Memory B cell (primary cell): Measurements from ENCODE around the gene CD40LG.

Source experiments
- ATAC-seq: fragments of 150-1000 bp; cut with Tn5 transposase; 2 replicates; pipeline ENCODE4 v1.10.0; 2021; ENCODE audit warnings: low read depth, mild to moderate bottlenecking, moderate library complexity
- DNase-seq, 2 donors: peaks; one replicate each; pipeline ENCODE4 v3.0.0; 2022; ENCODE audit warnings: low spot score in 2 of 2
- H3K27ac Mint-ChIP-seq: one replicate; pipeline ENCODE4 v1.8.0; 2022; ENCODE audit warnings: mild to moderate bottlenecking, moderate library complexity, mixed read lengths
- H3K27me3 Mint-ChIP-seq: one replicate; pipeline ENCODE4 v1.8.0; 2022; ENCODE audit warnings: mixed read lengths
- H3K36me3 Mint-ChIP-seq: one replicate; pipeline ENCODE4 v1.8.0; 2022; ENCODE audit warnings: mild to moderate bottlenecking, mixed read lengths
- H3K4me1 Mint-ChIP-seq: one replicate; pipeline ENCODE4 v1.8.0; 2022; ENCODE audit warnings: mixed read lengths
- H3K4me3 Mint-ChIP-seq: one replicate; pipeline ENCODE4 v1.8.0; 2022; ENCODE audit warnings: mild to moderate bottlenecking, moderate library complexity, mixed read lengths
- H3K9me3 Mint-ChIP-seq: one replicate; pipeline ENCODE4 v1.8.0; 2022; ENCODE audit warnings: mixed read lengths

The CD40LG gene

DNA sequence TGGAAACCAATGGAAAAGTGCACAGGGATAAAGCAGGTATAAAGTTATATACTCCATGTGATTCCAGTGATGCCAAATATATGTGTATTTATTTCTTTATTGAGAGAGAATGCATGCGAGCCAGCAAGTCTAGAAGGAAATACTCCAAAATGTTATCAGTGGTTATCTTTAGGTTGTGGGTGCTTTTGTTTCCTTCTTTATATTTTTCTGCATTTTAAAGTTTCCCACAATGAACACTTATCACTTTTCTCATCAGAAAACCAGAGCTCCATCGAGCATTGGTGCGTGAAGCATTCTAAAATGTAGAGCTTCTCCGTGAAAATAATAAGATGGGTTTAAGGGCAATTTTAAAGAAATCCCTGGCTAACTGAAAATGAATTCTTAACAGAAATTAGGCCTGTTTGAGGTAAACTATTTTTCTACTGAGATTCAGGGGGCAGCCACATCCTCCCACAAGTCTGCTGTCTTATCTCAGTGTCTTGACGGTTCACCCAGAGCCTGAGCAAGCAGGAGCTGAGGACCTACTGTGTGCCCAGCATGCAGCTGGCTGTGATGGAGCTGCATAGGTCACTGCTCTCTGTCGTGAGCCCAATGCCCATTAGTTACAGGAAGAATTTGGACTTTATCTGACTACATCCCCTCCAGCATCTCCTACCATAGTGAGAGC lies 18.7 kb upstream of the CD40LG start:
- DNase-seq (no peak), ATAC-seq (no peak)
- Mint-ChIP-seq H3K4me3 (no peak overlapping the region), H3K27ac (no peak overlapping the region), H3K9me3 (peaks cover 2% of the 10 kb centered on the region), H3K27me3 (no peaks in the 10 kb centered on the region), H3K36me3 (peaks cover 2% of the 10 kb centered on the region), H3K4me1 (no peaks in the 10 kb centered on the region)

DNA sequence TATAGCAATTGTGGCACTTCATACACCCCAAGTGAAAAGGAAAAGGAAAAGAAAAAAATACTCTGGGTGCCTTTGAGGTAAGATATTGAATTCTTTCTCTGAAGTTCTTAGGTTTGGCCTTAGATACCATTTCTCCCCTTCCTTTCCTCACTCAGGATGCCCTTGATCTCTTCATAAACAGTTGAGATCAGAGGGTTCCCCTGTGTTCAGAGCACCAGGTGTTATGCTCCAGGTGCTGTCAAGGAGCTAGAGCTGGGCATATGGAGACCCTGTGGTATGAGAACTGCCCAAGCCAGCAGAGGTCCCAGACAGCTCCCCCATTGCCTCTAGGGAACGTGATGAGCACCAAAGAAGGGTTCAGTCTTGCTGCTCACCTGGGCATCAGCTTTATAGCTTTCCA lies 17.1 kb upstream of the CD40LG start:
- no peak for DNase-seq
- H3K27ac Mint-ChIP-seq, result no peak overlapping the region
- no peaks in the 10 kb centered on the region for H3K9me3 Mint-ChIP-seq
- peaks cover 2% of the 10 kb centered on the region for H3K36me3 Mint-ChIP-seq
- H3K4me3 Mint-ChIP-seq, result no peak overlapping the region
- peaks cover 5% of the 10 kb centered on the region for H3K4me1 Mint-ChIP-seq
- H3K27me3 Mint-ChIP-seq, result no peaks in the 10 kb centered on the region
- no peak for ATAC-seq

DNA sequence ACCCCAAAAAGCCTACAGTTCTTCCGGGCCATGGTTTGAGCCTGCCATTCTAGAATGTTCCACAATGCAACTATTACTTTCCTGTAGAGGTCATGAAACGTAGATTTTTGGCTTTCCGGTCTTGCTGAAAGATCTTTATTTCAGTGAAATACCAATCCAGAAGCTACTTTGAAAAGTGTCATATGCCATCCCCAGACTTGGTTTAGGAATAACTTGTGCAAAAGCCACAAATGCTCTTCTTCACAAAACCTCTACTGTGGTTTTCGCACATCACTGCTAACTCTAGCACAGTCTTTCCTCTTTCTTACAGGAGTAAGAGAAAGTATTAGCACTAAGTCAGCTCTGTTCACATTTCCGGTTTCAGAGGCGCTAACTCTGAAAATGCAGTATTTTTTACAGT lies 12.7 kb upstream of the CD40LG start:
- Mint-ChIP-seq H3K36me3 (peaks cover 3% of the 10 kb centered on the region), H3K4me3 (no peak overlapping the region), H3K27me3 (no peaks in the 10 kb centered on the region), H3K27ac (no peak overlapping the region), H3K4me1 (peaks cover 5% of the 10 kb centered on the region), H3K9me3 (no peaks in the 10 kb centered on the region)
- ATAC-seq, result peak; percentile 42
- no peak for DNase-seq

DNA sequence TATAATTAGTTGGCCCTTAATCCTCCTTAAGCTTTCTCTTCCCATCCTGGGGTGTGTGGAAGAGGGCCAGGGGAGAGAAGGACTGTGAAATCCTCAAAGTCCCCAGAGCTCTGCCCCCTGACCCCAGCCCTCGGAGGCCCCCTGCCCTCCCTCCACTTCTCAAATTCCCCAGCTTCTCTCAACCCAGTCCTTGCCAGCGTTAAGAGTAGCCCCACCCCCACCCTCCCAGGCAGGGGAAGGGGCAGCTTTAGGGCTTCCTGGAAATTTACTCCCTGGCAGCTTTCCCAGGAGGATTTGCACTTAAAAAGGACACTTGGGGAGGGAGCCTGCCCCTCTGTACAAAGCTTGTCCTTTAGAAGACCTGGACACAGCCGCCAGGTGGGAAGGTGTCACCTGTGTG lies 11.8 kb upstream of the CD40LG start:
- no peak for ATAC-seq
- DNase-seq, result no peak
- Mint-ChIP-seq H3K9me3 (no peaks in the 10 kb centered on the region), H3K27me3 (no peaks in the 10 kb centered on the region), H3K27ac (no peak overlapping the region), H3K4me3 (no peak overlapping the region), H3K36me3 (peaks cover 3% of the 10 kb centered on the region), H3K4me1 (peaks cover 5% of the 10 kb centered on the region)

DNA sequence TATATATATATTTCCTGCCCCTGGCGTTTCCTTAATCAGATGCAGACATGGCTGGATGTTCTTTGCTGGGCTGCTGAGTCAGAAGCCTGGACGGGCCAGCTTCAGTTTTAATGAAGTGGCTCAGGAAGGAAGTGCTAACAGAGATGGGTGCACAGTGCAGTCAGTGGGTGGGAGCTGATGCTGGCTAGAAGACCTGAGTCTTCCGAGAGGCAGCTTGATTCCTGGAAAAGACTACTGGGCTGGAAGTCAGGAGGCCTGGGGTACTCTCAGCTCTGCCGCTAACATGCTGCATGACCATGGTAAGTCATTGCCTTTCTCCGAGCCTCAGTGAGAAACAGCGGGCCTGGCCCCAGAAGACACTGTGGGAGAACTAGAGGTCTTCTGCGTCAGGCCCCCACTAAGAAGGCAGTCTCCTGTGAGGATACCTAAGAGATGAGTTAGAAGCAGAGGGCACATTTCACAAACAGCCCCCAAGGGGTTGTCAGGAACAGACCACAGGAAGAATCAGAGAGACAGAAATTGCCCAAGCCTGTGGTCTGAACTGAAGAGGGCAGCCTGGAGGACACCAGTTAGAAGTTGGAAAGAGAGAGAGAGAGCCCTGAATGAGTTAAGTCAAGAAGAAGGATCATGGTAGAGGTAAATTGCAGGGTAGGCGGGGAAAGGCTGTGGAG lies 8.3 kb upstream of the CD40LG start:
- Mint-ChIP-seq H3K36me3 (peaks cover 3% of the 10 kb centered on the region), H3K4me1 (peaks cover 5% of the 10 kb centered on the region), H3K9me3 (no peaks in the 10 kb centered on the region), H3K27me3 (no peaks in the 10 kb centered on the region), H3K4me3 (no peak overlapping the region), H3K27ac (no peak overlapping the region)
- DNase-seq (no peak), ATAC-seq (no peak)

DNA sequence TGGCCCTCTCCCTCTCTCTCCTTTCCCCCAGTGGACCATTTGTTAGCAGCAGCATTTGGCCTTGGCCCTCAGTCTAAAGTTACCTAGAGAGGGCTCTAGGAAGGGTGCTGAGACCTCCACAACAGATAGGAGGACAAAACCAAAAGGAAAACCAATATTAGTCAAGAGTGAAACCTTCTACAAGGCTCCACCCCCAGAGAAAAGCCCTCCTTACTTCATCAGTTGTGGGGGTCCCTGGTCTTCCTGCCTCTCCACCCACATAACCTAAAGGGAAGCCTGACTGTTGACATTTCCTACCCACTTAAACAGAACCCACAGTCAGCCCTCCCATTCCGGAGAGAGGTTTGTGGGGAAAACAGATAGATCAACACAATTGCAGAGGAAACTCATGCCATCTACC lies 4.7 kb upstream of the CD40LG start:
- no peak for DNase-seq
- no peak for ATAC-seq
- no peaks in the 10 kb centered on the region for H3K4me1 Mint-ChIP-seq
- no peak overlapping the region for H3K4me3 Mint-ChIP-seq
- H3K27me3 Mint-ChIP-seq, result no peaks in the 10 kb centered on the region
- no peak overlapping the region for H3K27ac Mint-ChIP-seq
- H3K9me3 Mint-ChIP-seq, result no peaks in the 10 kb centered on the region
- H3K36me3 Mint-ChIP-seq, result peaks cover 3% of the 10 kb centered on the region

DNA sequence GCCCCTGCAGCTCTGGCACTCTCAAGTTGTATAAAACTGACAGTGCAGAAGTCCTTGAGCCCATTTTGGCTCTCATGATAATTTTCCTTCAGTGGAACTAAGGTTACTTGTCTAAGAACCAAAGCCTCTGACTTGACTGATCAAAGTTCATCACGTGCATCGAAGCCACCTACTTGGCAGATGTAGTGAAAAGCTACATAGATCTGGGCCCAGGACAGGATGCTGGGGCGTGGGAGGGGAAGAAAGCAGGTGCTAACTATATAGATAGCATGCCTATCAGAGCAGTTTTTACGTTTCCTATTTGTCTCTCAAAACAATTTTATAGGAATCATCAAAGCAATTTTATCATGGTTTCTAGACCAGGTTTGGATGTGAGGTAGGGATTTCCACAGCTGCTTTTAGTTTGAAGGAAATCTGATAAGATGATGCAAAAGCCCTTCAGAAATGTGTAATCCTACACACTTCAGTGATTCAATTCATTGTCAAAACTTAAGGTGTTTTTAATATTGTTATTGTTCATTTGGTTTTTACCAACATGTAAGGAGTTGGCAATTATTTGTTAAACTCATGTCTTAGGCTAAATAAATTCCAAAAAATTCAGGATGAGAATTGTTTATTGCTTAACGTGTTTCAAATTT lies 1.2 kb upstream of the CD40LG start:
- Mint-ChIP-seq H3K4me3 (no peak overlapping the region), H3K9me3 (no peaks in the 10 kb centered on the region), H3K27me3 (no peaks in the 10 kb centered on the region), H3K36me3 (no peaks in the 10 kb centered on the region), H3K4me1 (no peaks in the 10 kb centered on the region), H3K27ac (no peak overlapping the region)
- ATAC-seq (no peak), DNase-seq (no peak)

DNA sequence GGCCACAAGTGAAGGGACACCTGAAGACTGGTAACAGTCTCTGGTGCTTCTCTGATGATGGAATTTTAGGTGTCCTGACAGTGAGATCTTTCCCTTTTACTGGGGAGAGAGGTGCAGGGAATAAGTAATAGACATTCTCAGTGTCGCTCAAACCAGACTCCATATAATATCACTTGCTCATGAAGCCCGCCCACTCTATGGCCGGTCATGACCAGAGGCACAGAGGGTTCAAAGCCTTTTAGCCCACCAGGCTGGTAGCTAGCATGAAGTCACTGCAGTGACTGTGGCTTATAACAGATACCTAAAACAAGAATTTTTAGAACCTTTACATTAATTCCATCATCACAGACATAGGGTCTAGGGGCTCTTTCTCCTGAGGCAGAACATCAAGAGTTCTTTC lies 2.9 kb downstream of the CD40LG start:
- Mint-ChIP-seq H3K4me3 (no peak overlapping the region), H3K36me3 (peaks cover 3% of the 10 kb centered on the region), H3K27me3 (no peaks in the 10 kb centered on the region)

DNA sequence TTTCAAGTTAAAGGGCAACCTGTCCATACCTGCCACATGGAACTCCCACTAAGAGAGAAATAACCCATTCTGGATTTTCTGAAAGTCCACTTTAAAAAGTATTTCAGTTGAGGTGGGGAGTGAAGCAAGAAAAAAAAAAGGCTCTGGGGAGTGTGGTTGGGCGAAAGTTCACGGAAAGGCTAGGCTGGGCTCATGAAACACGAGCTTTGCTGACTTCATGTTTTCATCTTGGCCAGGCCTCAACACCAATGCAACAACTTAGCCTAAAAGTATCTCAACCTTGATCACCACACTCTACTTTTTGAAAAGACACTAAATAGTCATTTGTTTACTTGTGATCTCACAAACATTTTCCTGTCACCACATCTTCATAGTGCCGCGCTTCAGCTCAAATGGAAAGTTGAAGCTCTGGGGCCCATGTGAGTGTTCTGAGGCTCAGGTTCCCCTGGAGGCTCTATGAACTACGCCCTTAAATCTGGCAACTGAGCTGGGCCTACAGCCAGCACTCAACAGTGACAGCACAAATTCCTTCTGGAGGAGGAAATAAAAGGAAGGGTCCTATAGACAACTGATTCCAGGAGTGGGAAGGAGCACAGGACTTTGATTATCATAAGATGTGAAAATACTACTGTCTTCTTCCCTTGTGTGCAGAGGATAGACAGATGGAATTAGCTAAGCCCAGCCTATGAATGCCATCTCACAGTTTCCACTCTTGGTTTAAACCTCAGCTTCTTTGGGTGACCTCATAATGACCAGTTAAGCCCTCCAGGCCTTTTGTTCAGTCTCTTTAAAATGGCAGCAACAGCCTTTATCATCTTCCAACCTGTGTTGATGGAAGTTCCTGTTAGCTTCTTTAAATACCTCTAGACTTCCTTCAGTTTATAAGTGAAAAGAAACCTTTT lies 5.1 kb downstream of the CD40LG start:
- DNase-seq, result no peak
- peaks cover under 1% of the 10 kb centered on the region for H3K4me1 Mint-ChIP-seq
- H3K4me3 Mint-ChIP-seq, result no peak overlapping the region
- no peak overlapping the region for H3K27ac Mint-ChIP-seq
- no peaks in the 10 kb centered on the region for H3K27me3 Mint-ChIP-seq
- no peaks in the 10 kb centered on the region for H3K9me3 Mint-ChIP-seq
- peaks cover 7% of the 10 kb centered on the region for H3K36me3 Mint-ChIP-seq
- ATAC-seq, result no peak

More for the DNA sequence above, 2.9 kb downstream of the CD40LG start:
- H3K9me3 Mint-ChIP-seq, result no peaks in the 10 kb centered on the region
- DNase-seq (no peak), ATAC-seq (no peak)
- no peaks in the 10 kb centered on the region for H3K4me1 Mint-ChIP-seq
- no peak overlapping the region for H3K27ac Mint-ChIP-seq

DNA sequence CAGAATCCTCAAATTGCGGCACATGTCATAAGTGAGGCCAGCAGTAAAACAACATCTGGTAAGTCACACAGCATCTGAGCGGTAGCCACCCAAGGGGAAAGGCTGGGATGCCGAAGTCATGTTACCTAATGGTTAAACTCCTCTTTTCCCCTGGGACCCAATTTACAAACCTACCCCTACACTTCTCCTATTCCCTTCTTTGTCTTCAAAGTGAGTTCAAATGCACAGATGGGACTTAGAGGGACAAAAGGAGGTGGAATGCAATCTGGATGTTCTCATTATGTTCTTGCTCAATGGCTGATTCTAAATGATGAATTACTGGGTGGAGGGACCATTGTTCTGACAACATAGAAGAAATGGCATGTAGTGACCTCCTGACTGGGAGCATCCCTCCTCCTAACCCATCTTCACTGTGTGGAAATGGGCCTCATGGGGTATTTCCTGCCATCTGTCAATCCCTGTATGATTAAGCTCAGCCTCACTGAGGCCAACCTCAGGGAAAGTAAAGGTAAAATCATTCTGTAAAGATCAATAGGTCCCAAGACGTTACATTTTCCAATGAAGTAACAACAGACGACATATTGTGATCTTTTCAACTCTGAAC lies 8.5 kb downstream of the CD40LG start:
- H3K27ac Mint-ChIP-seq, result no peak overlapping the region

DNA sequence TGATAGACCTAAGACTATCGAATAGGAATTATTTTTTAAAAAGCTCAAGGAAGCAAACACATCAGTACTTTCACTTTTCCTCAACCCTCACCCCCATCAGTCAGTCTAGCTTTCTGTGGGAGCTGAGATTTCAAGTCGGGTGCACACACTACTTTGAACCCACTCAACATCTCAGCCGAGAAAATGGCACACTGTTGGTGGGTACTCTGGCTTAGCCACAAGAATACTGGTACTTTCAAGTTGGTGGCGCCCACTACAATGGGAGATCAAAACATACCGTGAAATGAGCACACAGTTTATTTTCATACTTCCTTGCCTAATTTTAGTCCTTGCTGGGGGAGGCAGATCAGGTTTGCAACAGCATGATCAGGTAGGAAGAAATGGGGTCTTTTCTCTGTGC lies 10.2 kb downstream of the CD40LG start:
- H3K4me1 Mint-ChIP-seq, result peaks cover 7% of the 10 kb centered on the region
- DNase-seq, result no peak
- no peak for ATAC-seq
- H3K27ac Mint-ChIP-seq, result no peak overlapping the region
- H3K9me3 Mint-ChIP-seq, result no peaks in the 10 kb centered on the region
- H3K4me3 Mint-ChIP-seq, result no peak overlapping the region
- no peaks in the 10 kb centered on the region for H3K27me3 Mint-ChIP-seq
- peaks cover 16% of the 10 kb centered on the region for H3K36me3 Mint-ChIP-seq

More for the DNA sequence above, 8.5 kb downstream of the CD40LG start:
- peaks cover 7% of the 10 kb centered on the region for H3K4me1 Mint-ChIP-seq
- no peak for DNase-seq
- no peaks in the 10 kb centered on the region for H3K9me3 Mint-ChIP-seq
- no peak for ATAC-seq
- H3K27me3 Mint-ChIP-seq, result no peaks in the 10 kb centered on the region
- peaks cover 16% of the 10 kb centered on the region for H3K36me3 Mint-ChIP-seq
- no peak overlapping the region for H3K4me3 Mint-ChIP-seq

DNA sequence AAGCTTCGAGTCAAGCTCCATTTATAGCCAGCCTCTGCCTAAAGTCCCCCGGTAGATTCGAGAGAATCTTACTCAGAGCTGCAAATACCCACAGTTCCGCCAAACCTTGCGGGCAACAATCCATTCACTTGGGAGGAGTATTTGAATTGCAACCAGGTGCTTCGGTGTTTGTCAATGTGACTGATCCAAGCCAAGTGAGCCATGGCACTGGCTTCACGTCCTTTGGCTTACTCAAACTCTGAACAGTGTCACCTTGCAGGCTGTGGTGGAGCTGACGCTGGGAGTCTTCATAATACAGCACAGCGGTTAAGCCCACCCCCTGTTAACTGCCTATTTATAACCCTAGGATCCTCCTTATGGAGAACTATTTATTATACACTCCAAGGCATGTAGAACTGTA lies 11.2 kb downstream of the CD40LG start:
- ATAC-seq, result no peak
- H3K4me3 Mint-ChIP-seq, result no peak overlapping the region
- H3K27ac Mint-ChIP-seq, result no peak overlapping the region
- peaks cover 7% of the 10 kb centered on the region for H3K4me1 Mint-ChIP-seq
- DNase-seq, result no peak
- no peaks in the 10 kb centered on the region for H3K9me3 Mint-ChIP-seq
- H3K36me3 Mint-ChIP-seq, result peaks cover 21% of the 10 kb centered on the region
- no peaks in the 10 kb centered on the region for H3K27me3 Mint-ChIP-seq

DNA sequence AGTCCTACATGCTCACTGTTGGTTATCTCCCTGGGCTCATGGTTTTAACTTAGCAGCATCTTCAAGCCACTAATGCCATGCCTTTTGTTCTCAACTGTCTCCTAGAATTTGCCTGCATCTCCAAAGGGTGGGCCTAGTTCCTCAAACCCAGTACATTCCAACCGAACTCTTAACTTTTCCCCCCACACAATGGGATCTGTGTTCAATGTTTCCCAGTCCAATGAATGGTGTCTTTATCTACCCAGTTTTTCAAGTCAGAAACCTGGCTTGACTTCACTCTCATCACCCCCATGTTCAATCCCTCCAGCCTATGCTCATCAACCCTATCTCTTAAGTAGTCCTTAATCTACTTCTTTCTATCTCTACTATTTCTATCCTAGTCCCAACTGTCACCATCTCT lies 12.9 kb downstream of the CD40LG start:
- DNase-seq, result no peak
- Mint-ChIP-seq H3K4me3 (no peak overlapping the region), H3K9me3 (peaks cover 3% of the 10 kb centered on the region), H3K27me3 (no peaks in the 10 kb centered on the region), H3K4me1 (peaks cover 9% of the 10 kb centered on the region), H3K36me3 (peaks cover 27% of the 10 kb centered on the region), H3K27ac (no peak overlapping the region)
- ATAC-seq, result no peak
